ELR (cell line): ENCODE measurements around the gene DHRS12.
"Not testable (repeated sequence)": the region's sequence is repeated elsewhere in the genome, so short reads cannot be mapped to it uniquely, and the experiment has no call there.

Experiments used
- DNase-seq: peaks from one replicate; pipeline ENCODE4 v3.0.0-alpha.2; 2015; ENCODE audit warnings: low read depth

Gene DHRS12

DNA sequence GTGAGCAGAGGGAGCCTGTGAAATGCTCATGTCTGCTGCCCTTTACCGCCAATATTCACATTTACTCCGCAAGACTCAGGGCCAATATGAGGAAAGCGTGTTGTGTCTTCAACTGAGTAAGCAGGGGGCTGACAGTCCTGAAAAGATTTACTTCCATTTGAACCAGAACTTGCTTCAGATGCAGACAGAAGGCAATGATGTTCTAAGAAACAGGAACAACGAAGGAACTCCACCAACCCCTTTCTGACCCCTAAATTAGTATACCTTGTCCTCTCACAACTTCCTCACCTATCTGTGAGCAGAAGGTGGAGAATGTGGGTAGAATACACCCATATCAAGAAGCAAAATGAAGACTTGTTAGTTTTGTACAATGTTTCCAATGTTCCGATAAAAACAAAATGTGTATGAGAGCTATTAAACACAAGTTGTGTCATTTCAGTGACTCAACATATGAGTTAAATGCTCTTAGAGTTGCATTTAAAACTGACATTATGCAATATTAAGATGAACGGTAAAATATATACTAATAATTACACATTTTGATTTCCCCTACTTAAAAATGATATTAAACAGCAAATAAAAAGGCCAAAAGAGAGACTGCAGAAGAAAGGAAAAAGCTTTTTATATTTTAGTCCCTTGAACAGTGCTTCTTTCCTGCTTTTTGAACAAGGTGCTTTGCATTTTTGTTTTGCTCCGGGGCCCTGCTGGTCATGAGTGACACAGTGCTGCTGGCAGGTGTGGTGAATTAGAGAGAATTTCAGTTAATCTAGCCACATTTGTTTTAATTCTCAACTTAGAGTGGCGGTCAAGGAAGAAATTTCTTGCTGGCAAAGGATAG lies 25.0 kb upstream of the DHRS12 start:
- no peak for DNase-seq

DNA sequence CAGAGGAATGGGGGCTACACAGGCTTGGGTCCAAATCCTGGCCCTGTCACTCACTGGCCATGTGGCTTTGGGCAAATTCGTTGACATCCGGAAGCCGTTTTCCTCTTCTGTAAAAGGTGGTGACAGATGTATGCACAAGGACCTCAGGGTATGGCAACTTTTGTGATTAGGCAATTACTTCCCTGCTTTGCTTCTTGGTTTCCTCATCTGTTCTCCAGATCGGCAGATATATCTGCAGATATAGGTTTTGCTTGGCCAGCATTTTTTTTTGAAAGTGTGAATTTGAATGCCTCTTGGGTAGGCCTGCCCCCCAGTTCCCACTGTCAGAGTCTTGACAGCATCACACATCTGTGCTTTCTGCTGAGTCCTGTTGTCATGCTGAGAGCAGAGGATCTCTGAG lies 23.3 kb upstream of the DHRS12 start:
- no peak for DNase-seq

DNA sequence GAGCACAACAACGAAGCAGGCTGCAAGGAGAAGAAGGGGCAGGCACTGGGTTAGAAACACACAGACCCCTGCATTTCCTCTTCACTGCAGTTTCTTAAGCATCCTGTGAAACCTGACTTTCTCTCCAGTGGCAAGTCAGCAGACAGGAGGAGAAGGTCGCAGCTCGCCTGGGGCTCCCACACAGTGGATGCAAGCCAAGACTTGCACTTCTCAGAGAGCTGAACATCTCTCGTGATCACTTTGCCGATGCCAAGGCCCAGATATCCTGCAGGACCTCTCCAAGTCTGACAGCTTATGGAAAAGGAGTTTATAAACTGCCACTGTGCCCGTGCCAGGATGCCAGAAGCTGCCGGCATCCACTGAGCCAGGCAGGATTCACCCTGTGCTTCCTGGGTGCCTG lies 22.6 kb upstream of the DHRS12 start:
- DNase-seq, result no peak

DNA sequence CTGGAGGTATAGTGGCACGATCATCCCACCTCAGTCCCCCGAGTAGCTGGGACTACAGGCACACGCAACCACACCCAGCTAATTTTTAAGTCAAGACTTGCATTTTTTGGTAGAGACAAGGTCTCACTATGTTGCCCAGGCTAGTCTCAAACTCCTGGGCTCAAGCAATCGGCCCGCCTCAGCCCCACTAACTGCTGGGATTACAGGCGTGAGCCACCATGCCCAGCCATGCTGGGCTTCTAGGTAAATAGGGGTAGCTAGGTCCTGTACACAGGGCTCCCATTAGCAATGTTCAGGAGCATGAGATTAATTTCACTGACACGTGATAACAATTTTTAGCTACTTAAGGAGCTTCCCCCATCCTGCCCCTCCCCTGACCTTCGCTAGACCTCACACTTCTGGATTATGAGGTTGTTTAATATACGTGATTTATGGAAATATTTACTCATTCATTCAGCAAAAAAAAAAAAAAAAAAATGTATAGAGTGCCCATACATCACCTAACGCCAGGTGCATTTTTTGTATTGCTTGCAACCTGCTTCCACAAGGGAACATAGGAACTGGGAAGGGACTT lies 21.8 kb upstream of the DHRS12 start:
- no peak for DNase-seq

DNA sequence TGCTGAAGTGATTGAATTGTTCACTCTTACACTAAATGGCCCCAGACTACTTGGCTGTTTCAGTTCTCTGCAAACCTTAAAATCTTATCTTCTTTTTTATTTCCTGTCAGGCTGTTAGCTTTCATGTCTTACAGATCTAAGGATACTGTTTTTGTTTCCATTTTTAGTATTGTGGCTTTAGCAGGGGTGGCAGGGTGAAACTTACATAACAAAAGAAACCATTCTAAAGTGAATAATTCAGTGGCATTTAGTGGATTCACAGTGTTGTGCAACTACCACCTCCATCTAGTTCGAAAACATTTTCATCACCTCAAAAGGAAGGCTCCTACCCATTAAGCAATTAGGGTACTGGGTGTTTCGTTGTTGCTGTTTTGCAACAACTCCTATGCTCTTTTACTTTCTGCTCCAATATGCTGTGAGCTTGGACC lies 21.2 kb upstream of the DHRS12 start:
- DNase-seq, result no peak

DNA sequence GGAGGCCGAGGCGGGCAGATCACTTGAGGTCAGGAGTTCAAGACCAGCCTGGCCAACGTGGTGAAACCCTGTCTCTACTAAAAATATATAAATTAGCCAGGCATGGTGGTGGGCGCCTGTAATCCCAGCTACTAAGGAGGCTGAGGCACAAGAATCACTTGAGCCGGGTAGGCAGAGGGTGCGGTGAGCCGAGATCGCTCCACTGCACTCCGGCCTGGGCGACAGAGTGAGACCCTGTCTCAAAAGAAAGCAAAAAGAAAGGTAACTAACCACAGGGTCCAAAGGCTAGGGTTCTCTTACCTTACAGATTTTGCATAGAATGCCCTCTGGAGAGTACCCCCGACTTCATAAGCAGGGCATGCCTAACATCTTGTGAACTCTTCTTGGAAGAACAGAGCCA lies 20.7 kb upstream of the DHRS12 start:
- DNase-seq, result not testable (repeated sequence)

DNA sequence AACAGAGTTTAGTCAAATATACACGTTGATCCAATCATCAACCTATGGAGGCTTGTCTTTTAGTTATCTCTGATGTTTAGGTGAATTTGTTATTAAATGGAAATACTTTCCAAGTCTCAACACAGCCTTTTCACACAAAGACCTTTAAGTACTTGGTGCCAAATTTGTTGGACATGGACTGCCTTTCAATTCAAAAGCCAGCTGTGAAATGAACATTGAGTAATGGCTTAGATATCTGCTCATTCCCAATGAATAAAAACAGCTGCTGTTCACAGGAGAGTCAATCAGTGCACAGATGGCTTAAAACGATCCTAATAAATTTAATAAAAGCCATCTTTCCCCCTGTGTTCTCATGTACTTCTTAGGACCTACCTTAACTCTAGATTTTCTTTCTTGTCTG lies 19.9 kb upstream of the DHRS12 start:
- no peak for DNase-seq

DNA sequence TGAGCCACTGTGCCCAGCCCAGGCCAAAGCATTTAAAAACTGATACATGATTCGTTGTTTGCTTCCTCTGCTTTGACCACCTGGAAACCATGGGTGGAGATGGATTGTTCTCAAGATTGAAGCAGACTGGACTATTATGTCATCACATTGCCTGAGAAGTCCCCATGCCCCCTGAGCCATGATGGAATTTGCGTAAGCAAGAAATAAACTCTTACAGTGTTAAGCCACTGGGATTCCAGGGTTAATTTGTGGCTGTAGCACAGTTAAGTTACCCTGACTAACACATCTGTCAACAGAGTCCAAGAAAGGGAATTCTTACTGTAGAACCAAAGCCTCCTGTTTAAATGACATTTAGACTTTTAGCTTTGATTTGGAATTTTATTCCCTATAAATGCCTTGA lies 19.4 kb upstream of the DHRS12 start:
- DNase-seq, result no peak

DNA sequence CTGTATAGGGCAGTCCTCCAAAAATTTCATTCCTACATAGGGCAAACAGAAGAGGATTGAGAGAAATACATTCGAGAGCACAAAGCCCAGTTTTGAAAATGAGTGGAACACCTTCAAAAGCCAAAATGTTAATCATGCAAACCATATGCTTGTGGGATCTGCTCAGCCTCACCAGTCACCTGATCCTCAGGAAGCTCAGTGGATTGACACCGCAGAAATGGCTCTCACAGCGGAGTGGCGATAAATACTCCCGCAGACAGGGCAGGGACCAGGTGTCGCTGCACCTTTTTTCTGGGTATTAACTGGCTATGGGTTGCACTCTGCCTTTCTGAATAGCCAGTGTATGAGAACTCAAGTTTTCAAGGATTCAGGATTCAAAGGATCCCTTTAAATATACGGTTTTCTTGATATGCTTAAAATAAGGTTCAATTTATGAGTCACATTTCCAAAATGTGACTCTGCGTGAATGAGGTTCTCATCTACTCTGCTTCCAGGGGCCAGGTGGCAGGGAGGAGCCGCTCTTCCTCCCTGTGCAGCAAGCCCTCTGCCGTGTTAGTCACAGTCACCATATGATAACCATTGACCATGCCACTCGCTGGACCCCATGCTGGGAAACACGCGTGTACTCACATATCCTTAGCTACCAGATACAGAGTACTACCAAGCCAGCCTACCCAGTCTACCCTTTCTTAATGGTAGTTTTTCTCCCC lies 18.3 kb upstream of the DHRS12 start:
- DNase-seq, result no peak

DNA sequence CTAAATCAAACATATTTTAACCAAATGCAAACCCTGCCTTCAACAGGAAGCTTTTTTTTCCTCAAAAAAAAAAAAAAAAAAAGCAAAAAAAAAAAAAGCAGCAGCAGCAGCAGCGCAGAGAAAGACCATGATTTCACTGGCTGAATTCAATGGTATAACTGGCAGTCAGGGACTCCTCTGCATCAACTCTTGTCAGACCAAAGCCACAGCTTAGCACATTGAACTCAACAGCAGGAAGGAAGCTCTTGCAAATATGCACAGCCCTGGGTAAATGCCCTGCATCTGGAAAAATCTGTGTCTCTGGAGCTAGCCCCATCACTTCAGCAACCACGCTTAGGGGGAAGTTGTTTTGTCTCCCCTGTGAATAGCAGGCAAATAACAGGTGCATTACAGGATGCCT lies 17.6 kb upstream of the DHRS12 start:
- DNase-seq, result no peak

DNA sequence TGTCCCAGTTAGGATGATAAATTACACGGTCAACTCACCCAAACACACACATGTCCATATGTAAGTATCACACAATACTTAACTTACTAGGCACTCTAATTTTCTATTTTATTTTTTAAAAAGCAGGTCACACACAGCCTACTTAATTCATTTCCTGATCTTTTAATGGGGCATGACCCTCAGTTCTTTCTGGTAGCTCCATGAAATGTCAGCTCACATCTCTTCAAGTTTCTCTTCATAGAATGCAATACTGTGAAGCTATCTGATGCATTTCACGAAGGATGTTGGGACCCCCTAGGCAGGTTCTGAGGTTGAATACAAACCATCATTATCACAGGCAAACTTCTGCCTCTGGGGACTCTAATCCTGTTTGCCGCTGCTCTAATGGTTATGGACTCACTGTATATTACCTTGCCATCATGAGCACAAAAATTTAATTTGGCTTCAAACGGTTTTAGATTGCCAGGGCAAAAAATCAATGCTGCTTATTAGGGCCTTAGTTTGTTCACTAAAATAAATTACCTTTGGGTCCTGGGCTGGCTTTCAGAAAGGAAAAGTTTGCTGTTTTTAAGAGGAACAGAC lies 16.1 kb upstream of the DHRS12 start:
- no peak for DNase-seq

DNA sequence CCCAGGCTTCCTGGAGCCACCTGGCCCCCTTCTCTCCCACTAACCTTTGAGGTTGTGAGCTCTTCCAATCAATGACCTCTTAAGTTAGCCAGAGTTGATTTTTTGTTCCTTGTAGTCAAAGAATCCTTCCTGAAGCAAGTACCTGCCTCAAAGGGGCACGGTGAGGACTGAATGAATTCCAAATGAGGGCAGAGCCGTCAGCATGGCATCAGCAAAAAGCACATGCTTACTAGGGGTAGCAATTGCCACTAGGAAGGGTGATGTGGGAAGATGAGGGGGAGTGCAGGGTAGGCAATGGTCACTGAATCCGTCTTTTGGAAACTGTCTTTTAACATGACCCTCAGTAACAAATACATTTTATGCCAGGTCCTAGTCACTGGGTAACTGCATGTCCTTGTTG lies 15.6 kb upstream of the DHRS12 start:
- no peak for DNase-seq

DNA sequence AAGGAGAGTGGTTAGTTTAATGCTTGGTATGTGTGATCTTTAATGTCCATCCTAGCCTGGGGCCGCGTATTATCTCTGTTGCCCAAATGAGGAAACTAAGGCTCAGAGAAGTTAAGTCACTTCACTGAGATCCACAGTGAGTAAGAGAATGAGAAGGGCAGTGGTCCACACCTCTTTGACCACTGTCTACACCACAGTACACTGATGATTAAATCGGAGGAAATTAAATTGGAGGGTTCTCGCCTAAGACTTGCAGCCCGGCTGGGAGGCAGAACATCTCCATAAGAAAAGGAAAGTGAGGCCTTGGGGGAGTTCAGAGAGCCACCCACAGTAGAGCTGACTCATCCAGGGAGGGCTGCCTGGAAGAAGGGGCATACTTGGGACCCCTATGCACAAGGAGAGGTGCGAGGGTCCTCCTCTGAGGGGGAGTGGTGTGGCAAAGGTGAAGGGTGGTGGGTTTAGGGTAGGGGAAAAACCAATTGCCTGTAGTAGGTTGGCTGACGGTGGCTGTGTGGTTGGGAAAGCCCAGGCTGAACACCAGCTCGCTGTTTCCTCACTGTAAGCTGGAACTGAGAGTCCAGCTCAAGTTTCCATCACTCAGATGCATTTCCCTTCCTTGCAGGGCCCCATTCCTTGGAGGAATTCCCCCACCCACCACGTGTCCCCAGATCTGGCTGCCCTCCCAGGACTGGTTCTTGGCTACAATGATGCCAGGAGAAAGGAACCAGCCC lies 15.0 kb upstream of the DHRS12 start:
- DNase-seq, result no peak

DNA sequence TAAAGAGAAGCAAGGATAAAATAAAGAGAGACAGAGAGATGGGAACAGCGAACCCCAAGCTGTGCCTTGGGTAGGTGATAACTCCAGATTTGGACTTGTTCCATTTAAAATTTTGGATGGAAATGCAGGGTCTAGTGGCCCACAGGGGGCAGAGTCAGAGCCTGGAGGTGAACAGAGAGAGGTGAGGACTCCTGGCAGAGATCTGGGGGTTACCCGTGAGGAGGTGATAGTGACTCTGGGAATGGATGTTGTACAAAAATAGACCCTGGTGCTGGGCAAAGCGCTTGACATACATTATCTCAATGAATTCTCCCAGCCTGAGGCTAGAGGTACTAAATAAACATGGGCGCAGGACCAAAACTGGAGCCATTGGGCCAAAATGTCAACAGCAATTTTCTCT lies 14.3 kb upstream of the DHRS12 start:
- DNase-seq, result no peak

DNA sequence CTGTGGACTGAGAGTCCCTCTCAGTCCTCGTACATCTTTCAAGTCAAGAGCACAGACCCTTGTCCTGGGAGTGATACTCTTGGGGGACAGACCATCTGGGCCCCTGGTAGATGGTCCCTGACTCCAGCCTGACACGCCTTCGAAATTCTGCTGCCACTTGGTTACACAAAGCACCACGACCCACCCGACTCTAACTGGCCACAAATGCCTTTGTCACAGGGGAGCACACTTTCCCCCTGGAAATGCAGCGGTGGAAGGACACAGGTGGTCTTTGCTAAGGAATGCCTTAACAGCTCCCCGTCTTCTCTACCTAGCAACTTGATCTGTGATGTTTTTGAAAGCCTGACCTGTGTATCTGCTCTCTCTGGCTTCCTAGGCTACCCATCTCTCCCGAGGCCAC lies 13.8 kb upstream of the DHRS12 start:
- no peak for DNase-seq

DNA sequence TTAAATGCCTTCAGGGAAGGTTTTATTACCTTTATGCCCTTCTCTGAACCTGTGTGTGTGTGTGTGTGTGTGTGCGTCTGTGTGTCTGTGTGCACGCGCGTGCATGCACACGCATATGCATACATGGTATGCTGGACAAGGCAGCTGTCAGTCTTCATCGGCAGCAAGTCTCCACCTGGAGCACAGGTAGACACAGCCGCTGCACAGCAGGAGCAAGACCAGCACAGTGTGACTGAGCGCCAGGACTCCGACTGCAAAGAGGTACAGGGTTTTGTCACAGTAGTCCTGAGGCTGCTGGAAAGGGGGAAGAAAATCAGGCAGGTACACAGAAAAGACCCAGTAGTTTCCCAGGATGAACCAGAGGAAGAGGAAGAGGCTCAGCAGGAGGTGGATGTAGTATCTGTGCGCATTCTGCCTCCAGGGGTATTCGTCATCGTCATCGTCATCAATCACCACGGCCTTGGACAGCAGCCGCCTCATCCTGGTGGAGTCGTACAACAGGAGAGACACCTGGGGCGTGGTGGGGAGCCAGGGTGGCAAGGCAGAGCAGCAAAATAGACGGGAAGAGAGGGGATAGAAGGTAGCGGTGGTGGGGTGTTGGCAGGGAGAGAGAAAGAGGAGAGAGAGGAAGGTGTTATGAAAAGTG lies 12.8 kb upstream of the DHRS12 start:
- DNase-seq, result peak; percentile 27

DNA sequence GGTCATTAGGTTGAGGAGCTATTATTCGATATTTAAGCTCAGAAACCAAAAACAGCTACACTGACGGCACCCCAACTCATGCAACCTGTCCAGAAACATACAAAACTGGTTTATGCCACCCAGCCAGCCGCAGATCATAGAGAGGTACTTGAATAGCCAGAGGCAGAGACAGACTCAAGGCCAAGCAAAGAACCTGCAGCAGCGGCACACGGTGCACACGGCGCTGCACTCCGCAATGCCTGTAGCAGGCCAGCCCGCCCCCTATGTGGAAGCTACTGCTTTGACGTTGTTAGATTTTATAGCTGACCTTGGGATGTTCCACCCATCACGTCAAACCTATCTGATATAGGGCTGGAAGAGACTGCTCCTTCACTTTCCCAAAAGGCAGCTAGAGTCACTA lies 11.9 kb upstream of the DHRS12 start:
- DNase-seq, result no peak

DNA sequence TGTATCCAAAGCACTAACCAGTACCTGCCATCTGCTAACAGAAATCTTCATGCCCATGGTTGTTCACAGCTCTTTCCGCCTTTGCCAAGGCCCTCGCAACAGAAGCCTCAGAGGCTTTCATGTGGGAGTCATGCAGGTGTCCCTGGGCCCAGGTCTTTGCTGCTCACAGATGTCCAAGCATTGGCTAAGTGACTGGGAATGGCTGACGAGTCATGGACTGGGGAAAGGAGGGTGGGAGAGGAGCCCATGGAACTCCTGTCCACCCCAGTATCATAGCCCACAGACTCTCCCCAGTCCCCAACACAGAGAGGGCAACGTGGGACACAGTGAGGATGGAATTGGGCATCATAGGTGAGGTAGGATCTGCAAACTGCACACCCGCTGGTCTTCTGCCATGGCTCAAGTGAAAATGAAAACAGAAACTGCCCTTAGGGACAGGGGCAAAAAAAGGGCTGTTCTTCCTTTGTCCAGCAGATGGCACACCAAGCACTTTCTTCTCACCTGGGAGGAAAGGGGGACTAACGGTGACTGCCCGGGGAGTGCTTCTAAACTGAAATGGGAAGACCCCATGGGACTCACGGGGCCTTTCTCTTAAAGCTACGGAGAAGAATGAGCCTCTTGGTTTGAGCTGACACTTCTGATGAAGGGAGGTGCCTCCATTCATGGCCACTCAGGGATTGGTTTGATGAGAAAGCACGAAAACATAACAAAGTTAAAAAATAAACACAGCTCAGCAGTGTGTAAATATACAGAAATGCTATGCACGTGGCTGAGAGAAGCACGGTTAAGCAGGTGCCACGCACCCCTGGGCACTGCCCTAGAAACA lies 11.1 kb upstream of the DHRS12 start:
- peak; percentile 71 for DNase-seq

DNA sequence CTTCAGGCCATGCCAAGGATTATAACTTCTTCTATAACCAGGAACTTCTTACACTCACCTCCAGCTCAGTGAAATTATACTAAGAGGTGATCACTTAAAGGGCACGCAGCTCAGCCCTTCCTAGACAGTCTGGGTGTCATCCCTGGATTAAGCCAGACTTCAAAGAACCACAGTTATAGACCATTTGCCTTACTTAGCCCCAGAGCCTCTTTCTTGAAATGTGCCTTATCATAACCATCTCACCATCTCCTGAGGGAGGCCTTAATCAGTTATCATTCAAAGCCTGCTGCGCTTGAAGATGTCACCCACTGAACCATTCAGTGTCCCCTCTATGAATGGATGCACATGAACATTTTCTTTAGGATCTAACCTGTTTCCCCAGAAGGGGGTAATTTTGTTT lies 10.1 kb upstream of the DHRS12 start:
- DNase-seq, result no peak

DNA sequence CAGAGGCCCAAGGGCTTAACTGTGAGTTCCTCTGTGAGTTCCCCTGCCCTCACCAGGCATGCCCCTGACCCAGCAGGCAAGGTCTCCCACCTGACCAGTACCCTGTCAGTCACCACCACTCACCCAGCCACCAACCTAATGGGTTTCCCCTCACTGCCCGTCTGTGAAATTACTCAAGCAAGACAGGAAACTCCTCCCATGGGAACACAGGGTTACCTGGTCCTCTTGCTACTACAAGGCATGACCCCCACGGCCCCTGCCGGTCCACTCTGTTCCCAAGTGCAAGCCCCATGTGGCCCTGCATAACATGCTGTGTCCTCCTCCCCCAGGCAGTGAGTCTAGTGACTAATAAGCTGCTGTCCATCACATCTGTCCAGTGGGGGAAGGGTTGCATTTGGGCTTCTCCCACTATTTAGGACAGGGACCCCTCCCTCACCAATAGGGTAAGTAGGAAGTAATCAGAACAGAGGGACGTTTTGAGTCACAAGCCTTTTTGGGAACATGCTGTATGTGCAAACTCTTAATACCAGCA lies 8.0 kb upstream of the DHRS12 start:
- no peak for DNase-seq

DNA sequence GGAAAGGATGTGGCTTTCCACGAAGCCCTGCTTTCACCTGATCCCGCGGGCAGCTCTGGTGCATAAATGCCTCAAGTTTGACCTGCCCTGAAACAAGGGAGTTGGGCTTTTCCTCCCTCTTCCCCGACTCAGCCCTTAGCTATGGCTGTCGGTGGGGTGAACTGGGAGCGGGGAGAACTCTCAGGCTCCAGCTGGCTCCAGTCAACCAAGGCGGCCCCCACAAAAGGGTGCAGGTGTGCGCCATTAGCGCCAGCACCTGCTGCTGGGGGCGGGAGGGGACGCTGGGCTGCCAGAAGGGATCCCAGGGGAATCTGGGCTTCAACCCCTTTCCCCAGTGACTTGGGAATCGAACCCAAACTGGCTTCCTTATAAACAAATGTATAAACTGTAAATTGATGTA lies 7.1 kb upstream of the DHRS12 start:
- no peak for DNase-seq
